ENCODE results near the gene RPS6KA1. TPM values are rescaled to one million over a fixed set of nuclear protein-coding genes. Genes with fewer than 3 reads are reported as not detected.

Gene RPS6KA1
- polyA plus RNA-seq, 3 donors, result 116 to 189 (median 188) TPM

- no peaks in the 10 kb centered on the region for H3K9me3 Mint-ChIP-seq
- no peak for DNase-seq
- Histone ChIP-seq H3K9me3 (replicated peaks in 1 of 2; ENCODE audit: control insufficient read depth in 1 of 2, insufficient read depth in 1 of 2, low read length in 2 of 2) (no peaks in the 10 kb centered on the region), H3K36me3 (replicated peaks in 1 of 2; ENCODE audit: control insufficient read depth in 1 of 2, insufficient read depth in 2 of 2, low read length in 2 of 2) (no peaks in the 10 kb centered on the region), H3K79me2 (ENCODE audit: insufficient read depth, low read length) (no peaks in the 10 kb centered on the region), H3K9ac (ENCODE audit: insufficient read depth, low read length, poor library complexity, severe bottlenecking) (no peak overlapping the region), H3K4me2 (replicated peaks; ENCODE audit: extremely low read depth, low read length, poor library complexity, severe bottlenecking) (no peak overlapping the region), H3K4me3 (replicated peaks in 1 of 3; ENCODE audit: low read depth in 2 of 3, low read length in 3 of 3) (no peak overlapping the region), H3K27me3 (ENCODE audit: control insufficient read depth in 2 of 2, insufficient read depth in 2 of 2, low read length in 2 of 2) (no peaks in the 10 kb centered on the region), H2AFZ (ENCODE audit: insufficient read depth, low read depth, low read length, poor library complexity, severe bottlenecking) (no peak overlapping the region), H4K20me1 (ENCODE audit: insufficient read depth, low read length) (no peaks in the 10 kb centered on the region), H3K27ac (ENCODE audit: low read depth in 1 of 2, low read length in 2 of 2) (no peak overlapping the region), H3K4me1 (ENCODE audit: control insufficient read depth in 1 of 2, insufficient read depth in 2 of 2, low read length in 2 of 2) (peaks cover 5 to 8% of the 10 kb centered on the region in 2 donors)
- 100% methylated on average over 3 of the region's 4 CpGs for WGBS (ENCODE audit: insufficient coverage)
- intact Hi-C loops (cut with micrococcal nuclease), result no loop called here
- peaks cover 13% of the 10 kb centered on the region for H3K4me1 Mint-ChIP-seq
- no peak for TF ChIP-seq CTCF (IDR thresholded peaks at IDR 0.05)
- H3K4me3 Mint-ChIP-seq, result no peak overlapping the region
- H3K36me3 Mint-ChIP-seq, result no peaks in the 10 kb centered on the region
- H3K27ac Mint-ChIP-seq, result no peak overlapping the region
- H3K27me3 Mint-ChIP-seq (ENCODE audit: low read depth in 3 of 3), result peaks cover 0 to 4% (median 3%) of the 10 kb centered on the region in 3 donors
Measured at GRCh38 chr1:26516987-26517765, 12.4 kb upstream of the RPS6KA1 start.

GRCh38 chr1:26517766-26518049, 11.9 kb upstream of the RPS6KA1 start:
- H3K27ac ChIP-seq (ENCODE audit: low read depth in 1 of 2, low read length in 2 of 2), result no peak overlapping the region
- H3K9me3 Mint-ChIP-seq, result no peaks in the 10 kb centered on the region
- no peak overlapping the region for H3K4me3 ChIP-seq (replicated peaks in 1 of 3; ENCODE audit: low read depth in 2 of 3, low read length in 3 of 3)
- no peaks in the 10 kb centered on the region for H4K20me1 ChIP-seq (ENCODE audit: insufficient read depth, low read length)
- H3K9ac ChIP-seq (ENCODE audit: insufficient read depth, low read length, poor library complexity, severe bottlenecking), result no peak overlapping the region
- WGBS (ENCODE audit: insufficient coverage), result 71% methylated on average over 1 of the region's 1 CpG
- H3K27me3 ChIP-seq (ENCODE audit: control insufficient read depth in 2 of 2, insufficient read depth in 2 of 2, low read length in 2 of 2), result no peaks in the 10 kb centered on the region
- H3K4me1 Mint-ChIP-seq, result peaks cover 13% of the 10 kb centered on the region
- H2AFZ ChIP-seq (ENCODE audit: insufficient read depth, low read depth, low read length, poor library complexity, severe bottlenecking), result no peak overlapping the region
- H3K4me1 ChIP-seq (ENCODE audit: control insufficient read depth in 1 of 2, insufficient read depth in 2 of 2, low read length in 2 of 2), result peaks cover 5 to 8% of the 10 kb centered on the region in 2 donors
- no peaks in the 10 kb centered on the region for H3K9me3 ChIP-seq (replicated peaks in 1 of 2; ENCODE audit: control insufficient read depth in 1 of 2, insufficient read depth in 1 of 2, low read length in 2 of 2)
- no peak for DNase-seq
- H3K79me2 ChIP-seq (ENCODE audit: insufficient read depth, low read length), result no peaks in the 10 kb centered on the region
- no peak overlapping the region for H3K27ac Mint-ChIP-seq
- no peak overlapping the region for H3K4me3 Mint-ChIP-seq
- intact Hi-C loops (cut with micrococcal nuclease), result no loop called here
- H3K27me3 Mint-ChIP-seq (ENCODE audit: low read depth in 3 of 3), result peaks cover 0 to 4% (median 3%) of the 10 kb centered on the region in 3 donors
- H3K36me3 Mint-ChIP-seq, result no peaks in the 10 kb centered on the region
- no peaks in the 10 kb centered on the region for H3K36me3 ChIP-seq (replicated peaks in 1 of 2; ENCODE audit: control insufficient read depth in 1 of 2, insufficient read depth in 2 of 2, low read length in 2 of 2)
- no peak for TF ChIP-seq CTCF (IDR thresholded peaks at IDR 0.05)
- H3K4me2 ChIP-seq (replicated peaks; ENCODE audit: extremely low read depth, low read length, poor library complexity, severe bottlenecking), result no peak overlapping the region

Data from CD14-positive monocyte (primary cell).